Measurements from ENCODE around the gene RREB1. TPM values are rescaled to one million over a fixed set of nuclear protein-coding genes. Genes with fewer than 3 reads are reported as not detected.

Gene RREB1
- total RNA-seq, 1 donor from 2014 or later: 57.2 TPM

DNA sequence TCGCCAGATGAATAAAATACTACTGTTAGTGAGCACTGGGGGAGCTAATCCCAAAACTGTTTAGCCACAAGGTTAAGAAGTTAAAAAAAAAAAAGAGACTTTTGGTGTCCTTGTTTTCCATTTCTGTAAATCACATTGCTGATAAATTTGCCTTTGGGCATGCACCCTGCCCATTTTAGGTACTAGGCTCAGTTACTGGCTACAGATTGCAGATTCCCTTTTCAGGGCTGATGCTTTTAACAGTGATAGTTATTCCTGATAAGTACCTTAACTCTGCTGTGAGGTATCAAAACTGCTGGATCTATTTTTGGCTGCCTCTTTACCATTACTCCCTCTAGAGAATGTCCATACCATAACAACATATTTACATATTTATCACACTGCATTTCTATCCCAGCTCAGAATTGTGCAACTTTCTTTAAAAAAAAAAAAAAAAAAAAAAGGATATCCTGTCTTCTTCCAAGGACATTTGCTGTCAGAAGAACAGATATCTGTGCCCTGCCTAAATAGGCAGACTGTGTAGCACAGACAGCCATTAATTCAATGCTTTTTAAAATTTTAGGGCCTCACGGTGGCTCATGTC is 110.7 kb downstream of the RREB1 start:
- Histone ChIP-seq H3K36me3 (peaks cover 0 to 5% of the 10 kb centered on the region in 2 donors), H3K27ac (no peak overlapping the region), H3K9me3 (no peaks in the 10 kb centered on the region), H3K27me3 (no peaks in the 10 kb centered on the region), H3K4me1 (peaks cover 44% of the 10 kb centered on the region), H3K4me3 (no peak overlapping the region)
- TF ChIP-seq CTCF (IDR thresholded peaks at IDR 0.05) (no peak), POLR2AphosphoS5 (IDR thresholded peaks at IDR 0.05; ENCODE audit: insufficient read depth in 1 of 2, low read depth in 1 of 2) (no peak), POLR2A (IDR thresholded peaks at IDR 0.05) (no peak)
- no peak for DNase-seq (ENCODE audit: extremely low spot score in 2 of 2)
- intact Hi-C loops (cut with DNase I): no loop called here

GRCh38 chr6:7219310-7219709 is 111.5 kb downstream of the RREB1 start:
- no peak for DNase-seq (ENCODE audit: extremely low spot score in 2 of 2)
- Histone ChIP-seq H3K4me1 (peaks cover 44% of the 10 kb centered on the region), H3K27ac (peak overlapping the region; percentile 9), H3K9me3 (no peaks in the 10 kb centered on the region), H3K36me3 (peaks cover 0 to 8% of the 10 kb centered on the region in 2 donors), H3K4me3 (no peak overlapping the region), H3K27me3 (no peaks in the 10 kb centered on the region)
- TF ChIP-seq POLR2AphosphoS5 (IDR thresholded peaks at IDR 0.05; ENCODE audit: insufficient read depth in 1 of 2, low read depth in 1 of 2) (peak in 1 of 2 donors; percentile 21), POLR2A (IDR thresholded peaks at IDR 0.05) (no peak), CTCF (IDR thresholded peaks at IDR 0.05) (no peak)
- intact Hi-C loops (cut with DNase I): no loop called here

- H3K36me3 ChIP-seq: peaks cover 0 to 35% of the 10 kb centered on the region in 2 donors
- H3K9me3 ChIP-seq: no peaks in the 10 kb centered on the region
- no peak overlapping the region for H3K27ac ChIP-seq
- intact Hi-C loops (cut with DNase I): no loop called here
- H3K27me3 ChIP-seq: no peaks in the 10 kb centered on the region
- TF ChIP-seq POLR2AphosphoS5 (IDR thresholded peaks at IDR 0.05; ENCODE audit: insufficient read depth in 1 of 2, low read depth in 1 of 2) (no peak), CTCF (IDR thresholded peaks at IDR 0.05) (no peak), POLR2A (IDR thresholded peaks at IDR 0.05) (no peak)
- H3K4me1 ChIP-seq: peaks cover 27% of the 10 kb centered on the region
- no peak for DNase-seq (ENCODE audit: extremely low spot score in 2 of 2)
- H3K4me3 ChIP-seq: no peak overlapping the region
Measured at GRCh38 chr6:7222197-7222596, 114.4 kb downstream of the RREB1 start.

GRCh38 chr6:7224731-7225130 is 117.0 kb downstream of the RREB1 start:
- H3K36me3 ChIP-seq: peaks cover 0 to 50% of the 10 kb centered on the region in 2 donors
- H3K4me3 ChIP-seq: no peak overlapping the region
- no peaks in the 10 kb centered on the region for H3K9me3 ChIP-seq
- H3K4me1 ChIP-seq: peaks cover 7% of the 10 kb centered on the region
- intact Hi-C loops (cut with DNase I): no loop called here
- H3K27ac ChIP-seq: no peak overlapping the region
- H3K27me3 ChIP-seq: no peaks in the 10 kb centered on the region
- DNase-seq (ENCODE audit: extremely low spot score in 2 of 2): peak in 1 of 2 donors; percentile 84
- no peak for TF ChIP-seq POLR2A (IDR thresholded peaks at IDR 0.05)
- TF ChIP-seq POLR2AphosphoS5 (IDR thresholded peaks at IDR 0.05; ENCODE audit: insufficient read depth in 1 of 2, low read depth in 1 of 2): no peak

DNA sequence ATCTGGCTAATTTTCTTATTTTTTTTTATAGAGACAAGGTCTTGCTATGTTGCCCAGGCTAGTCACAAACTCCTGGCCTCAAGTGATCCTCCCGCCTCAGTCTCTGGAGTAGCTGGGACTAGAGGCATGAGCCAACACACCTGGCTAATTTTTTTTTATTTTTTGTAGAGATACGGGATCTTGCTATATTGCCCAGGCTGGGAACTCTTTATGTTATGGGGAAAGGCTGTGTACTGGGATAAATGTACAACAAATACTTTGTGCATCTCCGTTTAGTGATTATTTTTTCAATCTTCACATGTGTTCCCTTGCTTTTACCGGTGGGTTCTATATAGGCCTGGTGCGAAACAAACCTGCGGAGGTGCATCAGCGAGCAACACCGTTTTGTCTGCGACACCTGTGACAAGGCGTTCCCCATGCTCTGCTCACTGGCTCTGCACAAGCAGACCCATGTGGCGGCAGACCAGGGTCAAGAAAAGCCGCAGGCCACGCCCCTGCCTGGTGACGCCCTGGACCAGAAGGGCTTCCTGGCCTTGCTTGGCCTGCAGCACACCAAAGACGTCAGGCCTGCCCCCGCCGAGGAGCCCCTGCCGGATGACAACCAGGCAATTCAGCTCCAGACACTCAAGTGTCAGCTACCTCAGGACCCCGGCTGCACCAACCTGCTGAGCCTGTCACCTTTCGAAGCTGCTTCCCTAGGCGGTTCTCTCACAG is 121.1 kb downstream of the RREB1 start:
- no peaks in the 10 kb centered on the region for H3K27me3 ChIP-seq
- H3K4me3 ChIP-seq: no peak overlapping the region
- H3K36me3 ChIP-seq: peaks cover 0 to 80% of the 10 kb centered on the region in 2 donors
- intact Hi-C loops (cut with DNase I): loop anchor here (1.0 kb wide), 1 partner anchor 546 kb away; no protein-coding TSS in a partner anchor
- no peaks in the 10 kb centered on the region for H3K9me3 ChIP-seq
- no peaks in the 10 kb centered on the region for H3K4me1 ChIP-seq
- no peak for DNase-seq (ENCODE audit: extremely low spot score in 2 of 2)
- TF ChIP-seq CTCF (IDR thresholded peaks at IDR 0.05) (no peak), POLR2A (IDR thresholded peaks at IDR 0.05) (no peak), POLR2AphosphoS5 (IDR thresholded peaks at IDR 0.05; ENCODE audit: insufficient read depth in 1 of 2, low read depth in 1 of 2) (no peak)
- H3K27ac ChIP-seq: no peak overlapping the region

Measured in vagina (tissue), 2 donors.